ENCODE data around the gene MTMR8.
"Not testable (repeated sequence)": the region's sequence is repeated elsewhere in the genome, so short reads cannot be mapped to it uniquely, and the experiment has no call there.

MTMR8 gene

DNA sequence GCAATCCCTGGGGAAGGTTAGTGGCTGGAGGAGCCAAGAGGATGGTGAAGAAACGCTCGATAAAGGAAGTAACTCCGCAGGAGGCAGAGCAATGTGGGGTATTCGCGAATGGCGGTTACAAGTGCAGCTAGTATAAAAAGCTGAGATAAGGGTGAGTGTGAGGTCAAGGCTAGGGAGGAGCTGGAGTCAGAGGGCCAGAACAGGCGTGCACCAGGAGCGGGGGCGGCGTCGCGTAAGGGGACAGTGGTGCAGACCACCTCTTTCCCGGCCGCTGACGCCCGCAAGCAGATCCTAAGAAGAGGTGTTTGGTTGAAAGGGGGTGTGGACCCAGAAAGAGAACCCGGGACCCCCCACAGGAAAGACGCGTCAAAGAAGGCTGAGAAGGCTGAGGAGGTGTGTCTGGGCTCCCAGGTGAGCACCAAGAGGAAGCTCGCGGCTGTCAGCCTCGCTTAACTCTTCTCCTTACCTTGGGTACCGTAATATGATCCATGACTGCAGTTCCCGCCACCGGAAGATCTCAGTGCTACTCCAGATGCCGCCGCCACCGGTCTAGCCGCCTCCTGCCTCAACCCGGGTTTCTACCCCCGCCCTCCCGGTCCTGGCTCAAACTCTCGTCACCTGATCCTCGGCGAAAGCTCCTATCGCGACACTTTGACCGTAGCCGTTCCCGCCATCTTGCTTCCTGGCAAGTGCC, at the start of gene MTMR8:
Gene MTMR8 (minus strand): TSS at position 579 of the 694 bp plus-strand sequence. CDS start 89 bp downstream, at position 490.
- peak; percentile 69 for DNase-seq

- DNase-seq: no peak
These were observed 44.3 kb upstream of the MTMR8 start for GRCh38 chrX:64439551-64439950.

GRCh38 chrX:64437665-64438064, 42.4 kb upstream of the MTMR8 start:
- no peak for DNase-seq

- no peak for DNase-seq
These were observed 42.0 kb upstream of the MTMR8 start for GRCh38 chrX:64437218-64437617.

DNA sequence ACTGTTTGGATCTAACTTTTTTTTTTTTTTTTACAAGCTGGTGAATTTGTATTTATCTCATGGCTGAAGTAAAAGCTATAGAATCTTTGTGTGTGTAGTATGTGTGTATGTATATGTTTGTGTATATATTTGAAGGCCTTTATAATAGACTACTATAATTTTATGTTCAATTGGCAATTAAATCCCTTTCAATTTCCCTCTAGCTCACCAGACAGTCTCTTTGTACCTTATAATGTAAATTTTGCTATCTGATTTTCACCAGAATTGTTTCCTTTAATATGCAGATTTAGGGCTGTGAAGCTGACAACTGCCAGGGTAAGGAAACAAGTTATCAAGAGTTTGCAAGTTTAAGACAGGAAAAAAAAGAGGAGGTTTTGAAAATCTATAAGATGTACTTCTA, 33.1 kb upstream of the MTMR8 start:
- no peak for DNase-seq

DNA sequence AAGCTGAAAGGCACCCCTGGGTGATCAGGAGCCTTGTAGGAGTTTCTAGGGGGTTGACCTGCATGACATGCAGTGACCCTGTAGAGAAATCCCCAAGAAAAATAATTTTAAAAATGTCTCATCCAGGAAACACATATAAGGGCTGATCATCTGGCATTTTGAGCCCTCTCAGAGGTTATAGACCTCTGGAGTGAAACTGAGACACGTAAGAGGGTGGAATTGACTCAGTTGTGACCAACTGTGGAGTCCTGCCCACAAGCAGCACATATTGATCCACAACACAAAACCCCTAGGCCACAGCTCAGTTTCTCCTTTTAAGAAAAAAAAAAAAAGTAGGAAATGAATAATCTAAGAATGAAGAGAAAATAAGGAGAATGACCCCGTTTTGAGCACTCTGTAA, 32.5 kb upstream of the MTMR8 start:
- DNase-seq: no peak

DNA sequence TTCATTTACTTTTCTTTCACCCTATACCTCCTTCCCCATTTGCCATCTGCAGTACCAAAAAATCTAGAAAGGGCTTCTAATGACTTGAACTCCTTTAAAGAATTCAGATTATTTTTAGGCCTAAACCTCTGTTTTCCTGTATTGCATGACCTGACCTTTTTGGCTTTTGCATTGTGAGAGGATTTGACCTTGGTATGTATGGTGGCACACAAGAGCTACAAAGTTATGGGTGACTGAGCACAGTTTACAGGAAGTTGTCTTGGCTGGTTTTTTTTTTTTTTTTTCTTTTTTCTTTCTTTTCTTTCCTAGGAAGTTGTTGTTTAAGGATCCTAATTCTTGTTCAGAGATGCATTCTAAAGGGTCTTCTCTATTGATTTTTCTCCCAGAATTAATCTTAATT, 32.0 kb upstream of the MTMR8 start:
- no peak for DNase-seq

- not testable (repeated sequence) for DNase-seq
These were observed 14.5 kb upstream of the MTMR8 start for GRCh38 chrX:64409730-64410129.

GRCh38 chrX:64398088-64398487, 2.8 kb upstream of the MTMR8 start:
- no peak for DNase-seq

DNA sequence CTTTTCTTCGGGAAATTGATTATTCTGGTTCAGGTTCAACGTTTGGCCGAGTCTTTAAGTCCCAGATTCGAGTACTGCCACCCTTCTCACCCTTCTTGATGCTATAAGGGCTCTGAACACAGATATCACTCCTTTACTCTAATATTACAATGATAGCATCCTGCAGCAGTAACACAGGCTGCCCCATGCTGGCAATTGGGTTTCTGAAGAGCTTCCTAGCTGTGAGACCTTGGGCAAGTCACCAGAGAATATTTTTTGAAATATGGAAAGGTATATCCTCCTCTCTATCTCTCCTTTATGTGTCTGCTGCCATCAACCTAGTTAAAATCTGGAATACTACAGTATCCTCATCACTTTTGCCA, 297 bp upstream of the MTMR8 start:
- DNase-seq: no peak

DNA sequence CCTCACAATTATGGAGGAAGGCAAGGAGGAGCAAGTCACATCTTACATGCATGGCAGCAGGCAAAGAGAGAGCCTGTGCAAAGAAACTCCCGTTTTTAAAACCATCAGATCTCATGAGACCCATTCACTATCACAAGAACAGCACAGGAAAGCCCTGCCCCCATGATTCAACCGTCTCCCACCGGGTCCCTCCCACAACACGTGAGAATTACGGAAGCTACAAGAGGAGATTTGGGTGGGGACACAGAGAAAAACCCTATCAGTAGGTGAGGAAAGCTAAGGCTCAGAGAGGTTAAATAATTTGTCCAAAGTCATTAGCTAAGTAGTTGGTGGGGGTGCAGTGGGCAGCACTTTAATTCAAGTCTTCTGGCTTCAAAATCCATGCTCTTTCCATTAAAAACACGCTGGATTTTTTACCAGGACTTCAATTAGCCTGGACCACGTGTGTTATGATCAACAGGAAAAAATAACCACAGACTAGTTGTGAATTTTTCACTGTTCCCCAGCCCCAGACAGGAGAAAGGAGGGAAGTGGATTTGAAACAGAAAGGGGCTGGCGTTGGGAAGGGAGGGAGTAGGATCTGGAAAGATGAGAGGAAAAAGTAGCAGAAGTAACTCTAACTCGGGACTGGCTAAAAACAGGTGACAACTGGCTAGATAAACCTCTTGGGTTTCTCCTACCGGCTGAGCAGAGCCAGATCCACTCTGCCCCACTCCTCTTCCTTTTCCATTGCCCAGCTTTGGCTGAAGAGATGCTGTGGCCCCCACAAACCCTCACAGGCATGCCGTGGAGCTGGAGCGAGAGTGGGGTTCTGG, 986 bp downstream of the MTMR8 start:
- DNase-seq: no peak

DNA sequence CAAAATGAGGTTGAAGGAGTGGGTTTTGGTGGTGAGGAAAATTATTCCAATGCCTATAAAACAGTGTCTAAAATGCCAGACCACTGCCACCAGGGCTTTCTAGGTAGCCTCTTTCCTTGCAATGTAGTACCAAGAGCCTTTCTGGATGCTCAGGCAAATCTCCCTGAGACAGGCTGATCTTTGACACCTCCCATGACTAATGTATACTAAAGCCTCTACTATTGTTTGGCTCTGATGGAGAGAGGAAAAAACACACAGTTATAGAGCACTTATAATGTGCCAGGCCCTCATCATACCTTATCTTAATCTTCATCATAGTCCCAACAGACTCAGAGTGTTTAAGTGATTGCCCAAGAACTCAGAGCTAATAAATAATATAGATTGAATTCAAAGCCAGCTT, 5.8 kb downstream of the MTMR8 start:
- no peak for DNase-seq

DNA sequence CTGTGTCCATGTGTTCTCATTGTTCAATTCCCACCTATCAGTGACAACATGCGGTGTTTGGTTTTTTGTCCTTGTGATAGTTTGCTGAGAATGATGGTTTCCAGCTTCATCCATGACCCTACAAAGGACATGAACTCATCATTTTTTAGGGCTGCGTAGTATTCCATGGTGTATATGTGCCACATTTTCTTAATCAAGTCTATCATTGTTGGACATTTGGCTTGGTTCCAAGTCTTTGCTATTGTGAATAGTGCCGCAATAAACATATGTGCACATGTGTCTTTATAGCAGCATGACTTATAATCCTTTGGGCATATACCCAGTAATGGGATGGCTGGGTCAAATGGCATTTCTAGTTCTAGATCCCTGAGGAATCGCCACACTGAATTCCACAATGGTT, 14.5 kb downstream of the MTMR8 start:
- not testable (repeated sequence) for DNase-seq

DNA sequence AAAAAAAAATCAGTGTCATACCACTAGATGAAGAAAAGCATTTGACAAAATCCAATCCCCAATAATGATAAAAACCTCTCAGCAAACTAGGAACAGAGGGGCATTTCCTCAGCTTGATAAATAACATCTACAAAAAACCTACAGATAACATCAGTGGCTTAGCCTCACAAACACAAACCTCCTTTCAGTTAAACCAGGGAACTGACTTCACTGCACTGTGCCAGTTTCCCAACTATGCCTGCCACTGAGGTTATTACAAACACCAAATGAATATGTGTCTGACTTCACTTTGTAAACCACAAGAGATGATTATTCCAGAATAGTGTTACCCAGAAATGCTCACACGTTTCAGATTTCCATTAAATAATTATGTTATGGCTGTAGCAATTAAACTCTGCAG, 15.3 kb downstream of the MTMR8 start:
- no peak for DNase-seq

DNA sequence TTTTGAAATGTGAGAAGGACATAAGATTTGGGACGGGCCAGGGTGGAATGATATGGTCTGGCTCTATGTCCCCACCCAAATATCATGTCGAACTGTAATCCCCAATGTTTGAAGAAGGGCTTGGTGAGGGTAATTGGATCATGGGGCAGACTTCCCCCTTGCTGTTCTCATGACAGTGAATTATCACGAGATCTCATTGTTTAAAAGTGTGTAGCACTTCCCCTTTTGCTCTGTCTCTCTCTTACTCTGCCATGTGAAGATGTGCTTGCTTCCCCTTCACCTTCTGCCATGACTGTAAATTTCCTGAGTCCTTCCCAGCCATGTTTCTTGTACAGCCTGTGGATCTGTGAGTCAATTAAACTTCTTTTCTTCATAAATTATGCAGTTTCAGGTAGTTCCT, 17.5 kb downstream of the MTMR8 start:
- no peak for DNase-seq

- DNase-seq: no peak
These were observed 43.2 kb downstream of the MTMR8 start for GRCh38 chrX:64352081-64352480.

- DNase-seq: no peak
These were observed 44.7 kb downstream of the MTMR8 start for GRCh38 chrX:64350521-64350920.

GRCh38 chrX:64350047-64350446, 45.2 kb downstream of the MTMR8 start:
- no peak for DNase-seq

DNA sequence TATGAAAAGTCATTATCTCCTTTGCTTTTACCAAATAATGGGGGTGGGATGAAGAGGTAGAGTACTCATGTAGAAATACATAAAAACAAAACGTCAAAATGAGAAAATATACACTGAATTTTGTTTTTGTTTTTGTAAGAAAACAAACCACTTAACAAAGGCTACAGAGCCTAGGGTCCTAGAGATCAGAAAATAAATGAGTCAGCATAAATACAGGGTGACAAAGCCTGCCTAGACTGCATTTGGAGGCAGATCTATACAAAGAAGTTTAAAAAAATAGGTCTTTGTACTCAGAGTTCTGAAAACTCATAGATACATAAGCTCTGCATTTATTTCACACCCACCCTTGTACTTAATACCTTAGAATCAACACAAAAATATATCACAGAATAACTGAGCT, 52.4 kb downstream of the MTMR8 start:
- no peak for DNase-seq

DNA sequence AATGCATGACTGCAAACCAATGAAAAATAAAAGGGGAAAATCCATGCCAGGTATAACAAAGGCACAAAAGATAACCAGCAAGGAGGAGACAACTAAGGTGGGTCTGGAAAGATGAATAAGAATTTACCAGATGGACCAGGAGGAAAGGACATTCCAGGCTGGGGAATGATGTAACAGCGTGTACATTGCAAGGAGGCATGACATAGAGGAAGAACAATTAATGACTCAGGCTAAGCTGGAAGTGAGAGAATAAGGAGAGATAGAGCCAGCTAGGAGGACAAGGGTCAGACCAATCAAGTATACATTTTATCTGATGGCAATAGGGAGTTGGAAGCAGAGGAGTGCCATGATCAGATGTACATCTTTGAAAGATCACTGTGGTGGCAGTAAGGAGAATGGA, 57.0 kb downstream of the MTMR8 start:
- no peak for DNase-seq

- no peak for DNase-seq
These were observed 60.8 kb downstream of the MTMR8 start for GRCh38 chrX:64334467-64334866.

DNA sequence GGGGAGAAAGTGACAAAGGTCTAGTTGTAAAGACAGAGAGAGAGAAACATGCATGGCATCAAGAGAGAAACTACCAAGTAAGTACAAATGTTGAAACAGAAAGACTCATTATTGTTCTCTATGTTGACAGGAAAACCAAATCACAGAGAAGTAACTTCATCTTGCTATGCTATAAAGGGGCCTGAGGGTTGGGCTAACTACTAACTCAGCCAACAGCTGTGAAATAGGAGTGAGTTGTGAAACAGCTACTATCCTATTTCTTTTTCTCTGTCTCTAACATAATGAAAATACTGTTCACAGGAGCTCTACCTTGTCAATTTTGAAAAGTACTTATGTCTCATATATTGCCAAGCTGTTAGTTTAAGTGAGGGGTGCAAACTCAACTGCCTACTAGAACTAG, 65.0 kb downstream of the MTMR8 start:
- no peak for DNase-seq

DNA sequence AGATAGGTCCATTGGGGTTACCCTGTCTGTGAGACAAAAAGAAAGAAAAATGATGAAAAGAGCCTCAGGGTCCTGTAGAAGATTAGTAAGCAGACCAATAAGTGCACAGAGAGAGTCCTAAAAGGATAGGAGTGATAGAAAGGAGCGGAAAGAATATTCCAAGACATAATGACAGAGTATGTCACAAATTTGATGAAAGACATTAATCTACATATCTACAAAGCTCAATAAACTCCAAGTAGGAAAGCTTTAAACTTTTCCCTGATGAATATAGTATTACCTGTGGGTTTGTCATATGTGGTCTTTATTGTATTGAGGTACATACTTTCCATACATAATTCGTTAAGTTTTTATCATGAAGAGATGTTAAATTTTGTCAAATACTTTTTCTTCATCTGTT, 73.7 kb downstream of the MTMR8 start:
- no peak for DNase-seq

- no peak for DNase-seq
These were observed 81.6 kb downstream of the MTMR8 start for GRCh38 chrX:64313624-64314023.

DNA sequence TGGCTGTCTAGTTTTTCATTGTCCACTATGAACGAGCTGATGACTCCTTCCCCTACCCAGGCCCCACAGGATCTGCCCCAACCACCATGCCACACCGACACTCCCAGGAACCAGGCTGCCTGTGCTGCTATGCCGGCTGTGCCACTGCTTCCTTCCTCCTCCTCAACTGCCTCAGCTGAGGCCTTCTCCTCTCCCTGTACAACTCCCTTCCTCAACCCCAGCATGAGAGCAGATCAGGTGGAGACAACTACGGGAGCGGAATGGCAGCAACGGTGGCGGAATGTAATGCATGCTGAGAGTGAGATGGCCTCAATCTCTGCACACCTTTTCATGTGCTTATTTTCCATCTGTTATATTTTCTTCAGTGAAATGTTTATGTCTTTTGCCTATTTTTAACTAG, 88.5 kb downstream of the MTMR8 start:
- no peak for DNase-seq
